NCI-H2081 (cell line): ENCODE data around the gene INSRR.

Experiments used
- DNase-seq, 2 experiments: peaks; one replicate each; lab custom pipeline; 2025; lab: John Stamatoyannopoulos, UW

The INSRR gene

DNA sequence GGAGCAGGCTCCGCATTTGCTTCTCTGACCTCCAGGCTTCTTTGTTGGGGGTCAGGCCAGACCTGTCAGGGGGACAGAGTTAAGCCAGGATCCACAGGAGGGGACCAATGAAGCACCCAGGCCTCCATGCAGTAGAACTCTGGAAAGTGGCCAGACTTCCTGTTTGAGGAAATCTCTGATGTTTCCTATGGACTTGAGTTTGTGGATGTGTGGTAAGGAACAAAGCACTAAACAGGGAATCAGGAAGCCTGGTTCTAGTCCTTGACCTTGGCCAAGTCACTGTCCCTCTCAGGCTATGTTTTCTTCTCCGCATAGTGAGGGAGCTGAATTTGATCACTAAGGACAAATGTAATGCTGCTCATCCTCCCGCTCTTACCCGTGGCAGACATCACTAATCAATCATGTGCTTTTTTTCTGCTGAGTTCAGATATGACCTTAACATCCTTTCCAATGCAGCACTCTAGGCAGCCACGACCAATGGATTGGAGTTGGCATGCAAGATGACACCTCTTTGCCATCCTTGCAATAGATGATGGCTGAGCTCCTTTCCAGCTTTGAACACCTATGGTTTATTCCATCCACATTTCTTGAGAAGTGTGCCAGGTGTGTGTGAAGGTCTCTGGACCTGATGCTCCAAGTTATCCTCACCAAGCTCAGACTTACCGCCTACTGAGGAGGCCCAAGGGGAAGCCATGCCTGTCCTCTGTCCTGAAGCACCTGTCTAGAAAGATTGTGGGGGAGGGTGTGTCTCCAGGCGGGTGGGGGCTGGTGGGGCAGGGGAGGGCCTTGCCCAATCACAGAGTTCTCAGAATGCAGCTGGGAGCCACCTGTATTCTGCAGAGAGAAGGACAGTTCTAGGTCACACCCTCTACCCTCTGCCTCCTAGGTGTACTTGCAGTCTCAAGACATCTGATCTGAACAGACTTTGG, 52.1 kb downstream of the INSRR start:
- DNase-seq, result no peak

DNA sequence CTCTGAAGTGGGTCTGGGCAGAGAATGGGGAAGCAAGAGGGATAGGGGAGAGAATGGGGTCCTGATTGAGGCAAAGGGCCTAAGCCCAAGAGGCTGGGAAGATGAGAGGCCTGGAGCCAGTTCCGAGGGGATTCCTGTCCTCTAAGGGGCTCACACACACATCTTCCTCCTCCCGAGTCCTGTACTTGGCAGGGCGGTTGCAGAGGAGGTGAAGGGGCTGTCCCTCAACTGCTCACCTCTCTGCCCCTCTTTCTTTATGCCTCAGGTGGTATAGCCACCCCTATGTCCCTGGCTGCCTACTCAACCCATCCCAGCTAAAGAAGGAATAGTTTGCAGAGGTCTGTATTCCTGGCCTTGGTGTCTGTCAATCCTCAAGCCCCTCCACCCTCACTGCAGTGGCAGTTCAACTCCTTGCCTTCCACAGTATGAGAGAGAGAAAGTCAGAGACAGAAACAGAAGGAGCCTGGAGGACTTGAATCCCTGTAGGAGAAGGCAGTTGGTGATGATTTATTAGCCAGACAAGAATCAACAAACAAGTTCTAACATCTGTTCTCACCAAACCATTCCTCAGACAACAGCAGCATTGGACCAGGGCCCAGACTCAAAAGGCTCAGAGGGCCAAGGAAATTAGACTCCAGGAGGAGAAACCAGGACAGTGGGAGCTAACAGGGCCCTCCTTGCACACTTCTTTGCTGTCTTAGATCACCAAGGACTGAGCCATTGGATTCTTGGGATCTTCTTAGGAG, 53.0 kb downstream of the INSRR start:
- DNase-seq, result no peak

DNA sequence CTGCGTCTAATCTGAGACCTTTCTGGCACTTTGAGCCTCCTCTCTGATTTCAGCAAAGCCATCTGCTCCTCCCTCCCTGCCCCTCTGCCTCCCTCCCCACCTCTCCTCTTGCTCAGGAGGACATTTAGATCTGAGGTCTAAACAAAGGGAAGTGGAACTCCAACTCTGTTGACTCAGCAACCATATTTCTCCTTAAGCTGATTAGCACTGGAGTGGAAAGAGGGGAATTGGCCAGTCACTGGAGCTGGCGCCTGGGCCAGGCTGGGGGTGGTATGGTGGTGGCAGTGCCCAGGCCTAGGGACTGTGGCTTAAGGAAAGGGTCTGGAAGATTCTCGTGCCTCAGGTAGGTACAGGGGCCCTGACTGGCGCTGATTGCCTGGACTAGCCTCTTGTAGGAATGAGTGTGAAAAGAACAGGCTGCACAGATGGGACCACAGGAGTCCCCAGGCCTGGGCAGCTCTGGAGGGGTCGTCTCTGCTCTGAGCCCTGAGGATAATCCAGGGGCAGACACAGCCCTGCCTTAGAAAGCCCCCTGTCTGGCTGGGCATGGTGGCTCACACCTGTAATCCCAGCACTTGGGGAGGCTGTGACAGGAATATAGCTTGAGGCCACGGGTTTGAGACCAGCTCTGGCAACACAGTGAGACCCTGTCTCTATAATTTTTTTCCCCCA, 54.2 kb downstream of the INSRR start:
- peak; percentile 20 to 51 for DNase-seq

DNA sequence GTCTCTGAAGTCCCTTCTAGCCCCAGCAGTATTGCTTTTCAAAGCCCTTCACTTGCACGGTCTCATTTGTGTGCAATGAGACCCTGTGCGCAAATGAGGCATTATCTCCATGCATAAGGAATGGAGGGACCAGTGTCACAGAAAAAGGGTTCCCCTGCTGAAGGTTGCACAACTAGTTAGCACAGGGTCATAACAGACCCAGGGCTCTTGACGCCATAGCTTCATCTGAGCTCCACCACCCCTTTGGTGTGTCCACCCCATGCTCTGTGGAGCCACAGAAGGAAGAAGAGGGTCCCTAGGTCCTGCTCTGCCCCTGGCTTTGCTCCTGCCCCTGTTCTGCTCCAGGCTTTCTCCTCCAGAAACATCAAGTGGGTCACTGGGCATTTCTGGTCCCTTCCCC, 54.9 kb downstream of the INSRR start:
- DNase-seq, result no peak

DNA sequence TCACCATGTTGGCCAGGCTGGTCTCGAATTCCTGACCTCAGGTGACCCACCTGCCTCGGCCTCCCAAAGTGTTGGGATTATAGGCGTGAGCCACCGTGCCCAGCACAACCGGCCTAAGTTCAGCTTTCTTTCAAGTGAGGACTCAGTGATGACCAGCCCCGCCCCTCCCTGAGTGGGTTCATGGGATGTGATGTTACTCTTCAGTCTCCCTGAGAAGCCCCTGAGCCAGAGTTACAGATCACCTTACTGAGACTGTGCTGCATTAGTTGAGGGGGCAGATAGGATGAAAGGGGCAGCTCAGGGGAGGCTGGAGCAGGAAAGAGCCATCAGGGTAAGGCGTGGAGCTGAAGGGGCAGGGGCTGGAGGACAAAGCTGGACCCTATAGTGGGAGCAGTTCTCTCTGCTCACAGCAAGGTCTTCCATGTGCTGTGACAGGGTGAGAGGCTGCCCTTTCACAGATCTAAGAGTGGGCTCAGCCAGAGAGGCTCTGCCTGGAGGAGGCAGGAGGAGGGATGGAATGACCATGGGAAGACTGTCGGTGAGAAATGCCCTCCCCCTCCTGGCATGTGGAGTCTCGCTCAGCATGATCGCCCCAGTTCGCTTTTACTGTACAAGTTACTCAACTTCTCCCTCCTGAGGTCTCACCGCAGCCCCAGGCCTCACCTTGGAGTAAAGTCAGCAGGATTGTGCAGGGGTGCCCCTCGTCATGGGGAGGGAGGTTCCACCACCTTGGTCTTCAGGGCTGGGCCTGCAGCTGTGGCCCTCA, 55.6 kb downstream of the INSRR start:
- no peak for DNase-seq

DNA sequence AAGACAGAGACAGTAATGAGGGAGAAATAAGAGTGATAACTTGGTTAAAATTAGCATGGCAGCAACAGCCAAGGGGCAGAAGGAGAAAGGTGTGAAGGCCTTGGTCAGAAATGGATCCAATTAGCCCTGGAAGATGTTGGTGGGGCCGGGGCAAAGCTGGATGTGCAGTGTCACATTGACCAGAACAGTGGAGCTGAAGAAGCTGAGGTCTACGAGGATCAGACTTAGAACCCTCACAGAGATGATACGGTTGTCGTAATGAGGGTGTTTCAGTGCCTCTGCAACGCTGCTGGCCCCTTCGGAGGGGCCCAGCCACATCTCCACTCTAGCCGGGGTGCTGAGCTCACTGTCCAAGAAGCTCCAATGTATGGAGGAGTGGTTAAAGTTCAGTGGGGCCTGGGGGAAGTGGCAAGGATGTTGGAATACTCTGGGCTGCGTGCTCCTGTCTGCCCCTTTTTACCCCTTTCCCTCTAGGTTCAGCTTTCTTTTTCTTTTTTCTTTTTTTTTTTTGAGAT, 56.4 kb downstream of the INSRR start:
- DNase-seq, result no peak

DNA sequence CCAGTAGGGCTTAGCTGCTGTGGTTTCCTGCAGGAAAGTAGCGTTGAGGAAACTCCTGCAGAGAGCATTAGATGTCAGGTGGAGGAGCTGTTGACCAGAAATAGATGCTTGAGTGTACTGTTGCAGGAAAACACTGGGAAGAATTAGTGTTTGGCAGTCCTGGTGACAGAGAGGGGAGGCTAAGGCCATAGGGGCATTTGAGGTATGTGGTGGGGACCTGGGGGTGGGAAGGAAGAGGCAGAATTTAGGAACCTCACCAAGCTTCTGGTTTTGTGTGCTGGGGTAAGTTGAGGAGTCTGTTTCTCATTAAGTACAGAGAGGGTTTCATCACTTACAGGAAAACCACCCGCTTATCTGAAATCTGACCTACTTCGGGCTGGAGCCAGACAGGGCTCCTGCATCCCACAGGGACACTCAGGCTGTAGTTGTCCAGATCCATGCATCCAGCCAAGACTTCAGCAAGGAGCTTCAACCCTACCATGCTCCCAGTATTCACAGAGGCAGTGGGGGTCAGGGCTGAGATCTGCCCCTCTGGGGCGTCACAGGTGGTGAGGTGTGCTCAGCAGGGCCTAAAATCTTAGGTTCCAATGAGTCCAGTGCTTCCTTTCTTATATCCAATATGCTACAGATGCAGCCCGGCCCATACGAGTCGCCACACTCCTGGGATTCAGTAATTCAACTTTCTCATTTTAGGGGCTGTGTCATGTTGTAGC, 57.4 kb downstream of the INSRR start:
- DNase-seq, result no peak

DNA sequence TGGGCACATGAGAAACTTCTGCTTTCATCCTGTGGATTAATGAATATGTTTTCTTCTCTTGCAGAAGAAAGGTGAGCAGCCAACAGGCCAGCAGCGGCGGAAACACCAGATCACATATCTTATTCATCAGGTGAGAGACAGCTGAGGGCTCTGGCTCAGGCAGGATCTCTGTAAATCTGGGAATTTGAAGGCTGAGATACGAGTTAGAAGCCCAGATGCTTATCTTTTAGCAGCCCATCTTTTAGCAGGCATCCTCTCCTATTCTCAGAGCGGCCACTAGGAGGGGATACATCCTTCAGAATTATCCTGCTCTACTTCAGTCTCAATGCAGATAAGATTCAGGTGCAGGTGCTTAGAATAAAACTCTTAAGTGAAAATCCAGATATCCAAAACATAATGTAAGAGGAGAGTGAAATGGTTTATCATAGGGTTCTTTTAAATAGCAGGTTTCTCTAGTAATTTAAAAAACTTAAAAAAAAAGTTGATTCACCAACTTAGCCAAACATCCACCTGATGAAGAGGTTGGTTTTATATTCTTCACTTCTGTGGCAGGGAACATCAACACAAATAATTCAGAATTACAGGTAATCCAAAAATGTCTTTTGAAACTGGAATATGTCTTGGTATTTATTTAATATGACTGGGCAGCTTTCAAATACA, 61.6 kb downstream of the INSRR start:
- peak; percentile 58 to 61 for DNase-seq

DNA sequence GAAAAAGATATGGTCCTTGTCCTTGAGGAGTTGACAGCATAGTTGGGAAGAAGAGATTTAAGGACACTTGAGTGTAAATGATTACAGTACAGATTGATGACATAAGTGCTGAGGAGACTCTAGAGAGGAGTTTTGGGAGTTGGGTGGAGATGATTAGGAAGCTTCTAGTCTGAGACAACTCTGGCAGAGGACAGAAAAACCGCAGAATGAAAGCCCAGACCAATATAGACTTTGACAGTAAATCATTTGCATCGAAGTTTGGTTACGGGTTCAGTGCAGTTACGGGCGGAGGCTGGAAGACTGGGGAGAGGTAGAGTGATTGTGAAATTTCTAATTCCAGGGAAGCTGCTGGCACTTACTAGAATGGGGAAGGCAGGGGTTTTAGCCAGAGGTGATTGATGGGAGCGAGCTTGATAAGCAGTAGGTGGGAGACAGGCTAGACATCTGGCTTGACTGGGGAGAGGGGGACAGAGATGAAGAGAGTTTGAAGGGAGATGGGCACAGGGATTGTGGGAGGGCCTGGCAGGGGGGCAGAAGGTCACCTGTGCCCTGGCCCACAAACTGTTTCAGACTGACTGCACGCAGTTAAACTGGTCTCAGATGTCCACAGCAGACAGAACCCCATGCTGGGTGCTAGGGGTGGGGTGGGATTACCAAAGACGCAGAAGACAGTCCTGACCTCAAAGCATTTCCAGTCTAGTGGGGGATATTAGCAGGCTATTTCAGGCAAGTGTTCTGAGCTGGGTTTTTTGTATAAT, 62.4 kb downstream of the INSRR start:
- DNase-seq, result no peak

DNA sequence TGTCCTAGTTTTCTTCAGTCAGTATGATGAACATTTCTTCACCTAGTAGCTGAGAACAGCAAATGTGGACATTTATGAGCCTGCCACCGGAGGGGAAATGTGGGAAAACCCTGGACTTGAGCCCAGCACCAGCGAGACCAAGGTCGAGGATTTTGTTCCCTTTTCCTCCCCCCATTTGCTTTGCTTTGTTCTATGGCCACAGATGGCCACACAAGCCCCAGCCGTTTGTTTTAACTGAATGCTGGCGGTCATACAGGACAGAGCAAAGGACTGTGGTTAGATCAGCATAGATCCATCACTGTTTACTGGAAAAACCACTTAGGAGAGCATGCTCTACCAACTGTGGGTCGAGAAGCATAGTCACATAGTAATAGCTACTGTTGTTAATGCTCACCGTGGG, 63.1 kb downstream of the INSRR start:
- DNase-seq, result no peak

DNA sequence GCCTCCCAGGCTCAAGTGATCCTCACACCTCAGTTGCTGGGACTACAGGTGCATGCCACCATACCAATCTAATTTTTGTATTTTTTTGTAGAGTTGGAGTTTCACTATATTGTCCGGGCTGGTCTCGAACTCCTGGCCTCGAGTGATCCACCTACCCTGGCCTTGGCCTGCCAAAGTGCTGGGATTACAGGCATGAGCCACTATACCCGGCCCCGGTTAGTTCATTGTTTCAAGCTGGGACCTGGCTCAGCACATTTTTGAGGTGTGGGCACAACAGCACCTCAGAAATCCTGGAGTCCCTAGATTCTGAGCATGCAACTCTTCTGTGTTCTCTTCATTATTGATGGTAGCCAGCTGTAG, 63.6 kb downstream of the INSRR start:
- DNase-seq, result no peak

DNA sequence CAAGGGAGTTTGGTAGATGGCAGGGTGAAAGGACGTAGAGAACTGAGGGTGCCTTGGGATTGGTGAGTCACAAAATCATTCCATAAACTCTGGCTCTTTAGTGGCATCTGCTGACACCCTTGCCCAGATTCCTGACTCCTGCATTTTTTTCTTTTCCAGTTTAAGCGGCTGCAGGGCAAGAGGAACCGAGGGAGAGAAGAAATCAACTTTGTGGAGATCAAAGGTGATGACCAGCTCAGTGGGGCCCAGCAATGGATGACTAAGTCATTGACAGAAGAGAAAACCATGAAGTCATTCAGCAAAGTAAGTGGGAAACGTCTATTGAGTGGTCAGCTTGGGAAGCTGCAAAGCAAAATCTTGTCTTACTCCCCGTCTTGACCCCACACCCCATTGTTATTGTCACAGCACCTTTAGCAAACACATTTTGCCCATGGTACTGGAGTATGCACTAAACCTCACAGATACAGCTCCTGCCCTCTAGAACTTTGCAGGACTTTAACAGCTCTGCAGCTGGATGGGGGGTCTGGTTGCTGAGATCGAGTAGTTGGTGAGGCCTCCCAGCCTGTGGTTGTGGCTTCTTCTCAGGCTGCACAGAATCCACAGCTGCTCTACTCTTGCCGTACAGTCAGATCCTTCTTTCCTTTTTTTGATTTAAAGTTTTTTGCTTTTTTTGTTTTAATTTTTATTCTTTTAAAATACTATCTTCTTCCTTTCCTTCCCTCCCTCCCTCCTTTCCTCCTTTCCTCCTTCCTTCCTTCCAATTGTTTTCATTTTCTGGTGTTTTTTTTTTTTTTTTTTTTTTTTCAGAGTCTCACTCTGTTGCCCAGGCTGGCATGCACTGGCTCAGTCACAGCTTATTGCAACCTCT, 64.2 kb downstream of the INSRR start:
- DNase-seq, result no peak
